Thyroid gland (tissue), 4 donors: ENCODE data around the gene MLPH. TPM values are rescaled to one million over a fixed set of nuclear protein-coding genes. Genes with fewer than 3 reads are reported as not detected.

Source experiments
- DNase-seq, 2 donors: peaks; one replicate each; pipeline ENCODE4 v3.0.0-alpha.2; 2019
- H3K27ac ChIP-seq, 3 donors: fragments of 200-600 bp; sonication (generic); 1 replicate in 2 of 3; 2 replicates in 1 of 3; pipeline ENCODE4 v1.5.1; 2016 to 2019; ENCODE audit warnings: mild to moderate bottlenecking in 1 of 3, moderate library complexity in 1 of 3
- H3K27me3 ChIP-seq: fragments of 200-600 bp; sonication (generic); one replicate; pipeline ENCODE4 v1.5.1; 2019
- H3K36me3 ChIP-seq, 2 donors: fragments of 200-600 bp; sonication (generic); one replicate each; pipeline ENCODE4 v1.5.1; 2016 to 2019
- H3K4me1 ChIP-seq, 2 donors: fragments of 200-600 bp; sonication (generic); one replicate each; pipeline ENCODE4 v1.5.1; 2017 to 2019
- H3K4me3 ChIP-seq, 3 donors: fragments of 200-600 bp; sonication (generic); replicated peaks in 1 of 3; 1 replicate in 2 of 3; 2 replicates in 1 of 3; pipeline ENCODE4 v1.5.1; 2016; ENCODE audit warnings: mild to moderate bottlenecking in 1 of 3
- H3K9me3 ChIP-seq: fragments of 200-600 bp; sonication (generic); one replicate; pipeline ENCODE4 v1.5.1; 2017
- POLR2A ChIP-seq, 2 donors: fragments of 450-650 bp; IDR thresholded peaks; one replicate each; pipeline ENCODE4 v1.6.1; 2017; ENCODE audit warnings: antibody characterized with exemption in 2 of 2, mild to moderate bottlenecking in 2 of 2, moderate library complexity in 1 of 2
- WGBS, 2 donors: methylation state at CpG; one replicate each; pipeline ENCODE4 v1.1.5; 2017; 5-methylcytosine and 5-hydroxymethylcytosine counted together
- intact Hi-C: fragments of 100-400 bp; cut with DNase I; formaldehyde crosslinking; loops from one replicate; pipeline ENCODE4 v1.15.1; 2023
- microRNA-seq: library from miRNA; unstranded; fragments of <30 nt; microRNA quantifications from one replicate; pipeline ENCODE4, GENCODE V29; 2016
- small RNA-seq: library from RNA; depleted of rRNA; stranded (forward); fragments of <200 nt; gene quantifications from one replicate; pipeline ENCODE3, GENCODE V24; 2016
- total RNA-seq, 4 donors: library from RNA; depleted of rRNA; stranded (reverse); fragments of >200 nt; gene quantifications; one replicate each; pipeline ENCODE4 v1.2.3, GENCODE V29; 2016
- TF ChIP-seq, protein P1 (sequence below), 6 experiments: fragments of 200-600 bp in 3 of 6; fragments of 450-650 bp in 3 of 6; sonication (generic) in 3 of 6; IDR thresholded peaks; one replicate each; pipeline ENCODE4 v1.5.1; 2016 to 2019; ENCODE audit warnings: antibody characterized with exemption in 6 of 6, mild to moderate bottlenecking in 2 of 6, inconsistent platforms in 1 of 6, moderate library complexity in 1 of 6

MLPH gene
- total RNA-seq, 4 donors from 2014 or later: 41.3 to 107 (median 58.6) TPM

DNA sequence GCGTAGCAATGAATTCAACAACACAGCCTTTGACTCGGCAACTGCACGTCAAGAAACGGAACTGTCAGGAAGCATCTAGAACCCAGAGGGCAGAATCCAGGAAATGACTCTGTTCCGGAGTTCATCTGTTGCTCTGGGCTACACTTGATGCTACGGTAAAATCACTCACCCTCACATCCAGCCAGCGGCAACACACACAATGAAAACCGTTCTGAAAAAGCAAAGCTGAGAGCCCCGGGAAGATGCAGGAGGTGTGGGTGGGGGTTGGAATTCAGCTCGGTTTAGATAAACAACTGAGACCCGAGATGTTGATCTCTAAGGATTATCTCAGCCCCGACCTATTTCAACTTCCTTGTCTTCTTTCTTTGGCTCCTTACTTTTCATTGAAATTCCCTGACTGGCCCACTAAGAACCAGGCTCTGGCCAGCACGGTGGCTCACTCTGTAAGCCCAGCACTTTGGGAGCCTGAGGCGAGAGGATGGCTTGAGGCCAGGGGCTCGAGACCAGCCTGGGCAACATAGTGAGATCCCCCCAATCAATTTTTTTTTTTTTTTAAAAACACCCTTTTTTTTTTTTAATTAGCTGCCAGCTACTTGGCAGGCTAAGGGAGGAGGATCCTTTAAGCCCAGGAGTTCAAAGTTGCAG lies 116.8 kb downstream of the MLPH start:
- H3K27ac ChIP-seq: peak overlapping the region; percentile 50 to 80 (median 55)
- H3K4me3 ChIP-seq: no peak overlapping the region
- peaks cover 10 to 12% of the 10 kb centered on the region in 2 donors for H3K4me1 ChIP-seq
- no peaks in the 10 kb centered on the region for H3K9me3 ChIP-seq
- H3K27me3 ChIP-seq: no peaks in the 10 kb centered on the region
- TF ChIP-seq POLR2A (IDR thresholded peaks at IDR 0.05): peak in 1 of 2 donors; percentile 63
- TF ChIP-seq, protein P1, sequence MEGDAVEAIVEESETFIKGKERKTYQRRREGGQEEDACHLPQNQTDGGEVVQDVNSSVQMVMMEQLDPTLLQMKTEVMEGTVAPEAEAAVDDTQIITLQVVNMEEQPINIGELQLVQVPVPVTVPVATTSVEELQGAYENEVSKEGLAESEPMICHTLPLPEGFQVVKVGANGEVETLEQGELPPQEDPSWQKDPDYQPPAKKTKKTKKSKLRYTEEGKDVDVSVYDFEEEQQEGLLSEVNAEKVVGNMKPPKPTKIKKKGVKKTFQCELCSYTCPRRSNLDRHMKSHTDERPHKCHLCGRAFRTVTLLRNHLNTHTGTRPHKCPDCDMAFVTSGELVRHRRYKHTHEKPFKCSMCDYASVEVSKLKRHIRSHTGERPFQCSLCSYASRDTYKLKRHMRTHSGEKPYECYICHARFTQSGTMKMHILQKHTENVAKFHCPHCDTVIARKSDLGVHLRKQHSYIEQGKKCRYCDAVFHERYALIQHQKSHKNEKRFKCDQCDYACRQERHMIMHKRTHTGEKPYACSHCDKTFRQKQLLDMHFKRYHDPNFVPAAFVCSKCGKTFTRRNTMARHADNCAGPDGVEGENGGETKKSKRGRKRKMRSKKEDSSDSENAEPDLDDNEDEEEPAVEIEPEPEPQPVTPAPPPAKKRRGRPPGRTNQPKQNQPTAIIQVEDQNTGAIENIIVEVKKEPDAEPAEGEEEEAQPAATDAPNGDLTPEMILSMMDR (IDR thresholded peaks at IDR 0.05): no peak
- H3K36me3 ChIP-seq: no peaks in the 10 kb centered on the region
- intact Hi-C loops: no loop called here
- WGBS, 2 donors: 16 to 17% methylated on average over 15 of the region's 15 CpGs
- DNase-seq: peak; percentile 34 to 40

DNA sequence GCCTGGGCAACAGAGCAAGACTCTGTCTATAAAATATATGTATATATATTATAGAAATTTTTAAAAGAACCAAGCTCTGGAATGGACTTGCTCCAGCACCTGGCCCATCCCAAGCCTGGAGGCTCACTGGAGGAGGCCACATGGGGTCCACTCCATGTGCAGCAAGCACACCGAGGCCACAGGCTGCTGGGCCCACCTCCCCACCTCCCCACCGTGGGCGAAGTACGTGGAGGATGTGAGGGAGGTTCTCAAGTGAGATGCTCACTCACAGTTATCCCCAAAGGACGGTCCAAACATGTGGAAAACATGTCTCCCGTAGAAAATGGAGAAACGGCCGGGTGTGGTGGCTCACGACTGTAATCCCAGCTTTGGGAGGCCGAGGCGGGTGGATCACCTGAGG lies 117.3 kb downstream of the MLPH start:
- DNase-seq: no peak
- 88 to 94% methylated on average over 11 of the region's 11 CpGs for WGBS, 2 donors
- intact Hi-C loops: no loop called here
- no peaks in the 10 kb centered on the region for H3K9me3 ChIP-seq
- H3K4me3 ChIP-seq: no peak overlapping the region
- no peaks in the 10 kb centered on the region for H3K27me3 ChIP-seq
- TF ChIP-seq, protein P1 (IDR thresholded peaks at IDR 0.05): no peak
- no peak for TF ChIP-seq POLR2A (IDR thresholded peaks at IDR 0.05)
- peaks cover 10 to 12% of the 10 kb centered on the region in 2 donors for H3K4me1 ChIP-seq
- no peaks in the 10 kb centered on the region for H3K36me3 ChIP-seq
- H3K27ac ChIP-seq: peak overlapping the region in 2 of 3 donors; percentile 55 to 80

Small RNAs within 50 kb of the gene (microRNA-seq; reads per million reads assigned to microRNA genes)
- gene MIR6811: not detected

Small RNAs within 50 kb of the gene (small RNA-seq; reads per million reads assigned to genes)
- gene MIR6811: not detected
- not detected for gene RNU6-1140P

Other genes starting within 250 kb of the MLPH start
- gene COL6A3, start 73.1 kb upstream of the MLPH start, total RNA-seq: 100 to 1,000 TPM in 3 of 4 donors, 10 to 100 TPM in 1; 82.6 to 168 (median 146) TPM
- not detected for gene PRLH, start 79.3 kb downstream of the MLPH start, total RNA-seq
- gene RAB17, start 103.5 kb downstream of the MLPH start, total RNA-seq: 10 to 100 TPM; 37.6 to 88.1 (median 70.1) TPM
- gene LRRFIP1, start 140.3 kb downstream of the MLPH start, total RNA-seq: 100 to 1,000 TPM in 2 of 4 donors, 10 to 100 TPM in 2; 76.1 to 113 (median 96.6) TPM